ENCODE measurements around the gene APRT.
A peak's percentile ranks its signal among the peaks of the same experiment; 100 is the strongest.

The APRT gene

DNA sequence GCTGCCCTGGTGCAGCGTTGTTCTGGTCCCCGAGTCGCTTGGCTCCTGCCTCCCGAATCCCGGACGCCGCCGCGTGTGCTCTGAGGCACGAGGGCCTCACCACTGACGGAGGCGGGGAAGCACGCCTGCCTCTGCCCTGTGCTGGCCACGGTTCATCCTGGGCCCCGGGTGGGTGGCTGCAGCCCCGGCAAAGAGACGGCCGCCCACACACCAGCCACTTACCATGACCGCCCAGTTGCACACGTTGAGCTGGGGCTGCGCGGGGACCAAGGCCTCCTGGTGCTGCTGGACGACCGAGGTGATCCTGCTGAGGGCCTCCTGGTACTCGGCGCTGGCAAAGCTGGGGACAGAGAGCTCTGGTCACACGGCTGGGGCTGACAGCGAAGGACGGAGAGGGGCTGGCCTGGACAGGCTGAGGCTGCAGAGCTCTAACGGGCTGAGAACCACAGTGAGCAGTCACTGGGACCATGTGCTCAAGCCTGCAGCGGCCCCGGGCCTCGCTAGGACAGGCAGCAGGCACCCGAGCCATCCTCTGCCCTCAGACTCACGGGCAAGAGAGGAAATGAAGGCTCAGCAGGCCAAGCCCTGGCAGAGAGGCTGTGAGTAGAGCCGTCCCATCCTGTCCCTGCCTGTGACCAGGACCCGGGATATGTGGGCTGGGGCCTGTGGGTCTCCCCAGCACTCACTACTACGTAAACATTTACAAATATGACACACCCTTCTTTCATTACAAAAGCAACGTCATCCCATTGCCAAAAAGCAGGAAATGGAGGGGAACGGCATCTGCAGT lies 6.3 kb upstream of the APRT start:
- peaks cover 14 to 32% (median 25%) of the 10 kb centered on the region in 11 experiments; a peak in 21 of 22 replicates for H3K36me3 ChIP-seq

GRCh38 chr16:88816736-88817535 lies 5.2 kb upstream of the APRT start:
- Histone ChIP-seq H3K27me3 (no peaks in the 10 kb centered on the region), H3K27ac (peak overlapping the region in 1 of 11 experiments; percentile 18; a peak in 1 of 22 replicates), H3K9ac (peak overlapping the region in 1 of 11 experiments; percentile 11; a peak in 1 of 22 replicates), H3K9me3 (replicated peaks in 1 of 11) (peaks cover 0 to 7% (median 4%) of the 10 kb centered on the region in 11 experiments; a peak in 11 of 22 replicates), H3K4me2 (no peak overlapping the region), H4K20me1 (peaks cover 0 to 59% (median 20%) of the 10 kb centered on the region in 11 experiments; a peak in 13 of 22 replicates), H3K4me3 (no peak overlapping the region), H3K4me1 (peaks cover 13 to 44% (median 23%) of the 10 kb centered on the region in 10 experiments), H3K36me3 (peaks cover 4 to 21% (median 15%) of the 10 kb centered on the region in 11 experiments; a peak in 20 of 22 replicates)
- TF ChIP-seq Cebpa-rat (IDR thresholded peaks at IDR 0.05): no peak

More for the DNA sequence above, 6.3 kb upstream of the APRT start:
- no peak for TF ChIP-seq Cebpa-rat (IDR thresholded peaks at IDR 0.05)
- Histone ChIP-seq H3K27me3 (no peaks in the 10 kb centered on the region), H3K9me3 (replicated peaks in 1 of 11) (no peaks in the 10 kb centered on the region), H3K27ac (peak overlapping the region in 1 of 11 experiments; percentile 18; a peak in 2 of 22 replicates), H3K4me3 (no peak overlapping the region), H3K9ac (peak overlapping the region in 3 of 11 experiments; percentile 13 to 27 (median 26); a peak in 1 of 22 replicates), H3K4me1 (peaks cover 3 to 35% (median 13%) of the 10 kb centered on the region in 10 experiments; a peak in 18 of 20 replicates), H3K4me2 (no peak overlapping the region), H4K20me1 (peaks cover 0 to 67% (median 20%) of the 10 kb centered on the region in 11 experiments; a peak in 13 of 22 replicates)

GRCh38 chr16:88815901-88816589 lies 4.3 kb upstream of the APRT start:
- Histone ChIP-seq H3K4me1 (peaks cover 13 to 36% (median 21%) of the 10 kb centered on the region in 10 experiments), H3K27me3 (no peaks in the 10 kb centered on the region), H3K9me3 (replicated peaks in 1 of 11) (peaks cover 0 to 8% (median 5%) of the 10 kb centered on the region in 11 experiments; a peak in 11 of 22 replicates), H3K27ac (no peak overlapping the region), H3K36me3 (peaks cover 0 to 12% (median 6%) of the 10 kb centered on the region in 11 experiments; a peak in 15 of 22 replicates), H3K4me3 (no peak overlapping the region), H3K9ac (peak overlapping the region in 2 of 11 experiments; percentile 15 to 18; a peak in 1 of 22 replicates), H3K4me2 (peak overlapping the region in 2 of 11 experiments; percentile 5 to 32; a peak in 1 of 22 replicates), H4K20me1 (peaks cover 0 to 50% (median 15%) of the 10 kb centered on the region in 11 experiments; a peak in 15 of 22 replicates)
- no peak for TF ChIP-seq Cebpa-rat (IDR thresholded peaks at IDR 0.05)

DNA sequence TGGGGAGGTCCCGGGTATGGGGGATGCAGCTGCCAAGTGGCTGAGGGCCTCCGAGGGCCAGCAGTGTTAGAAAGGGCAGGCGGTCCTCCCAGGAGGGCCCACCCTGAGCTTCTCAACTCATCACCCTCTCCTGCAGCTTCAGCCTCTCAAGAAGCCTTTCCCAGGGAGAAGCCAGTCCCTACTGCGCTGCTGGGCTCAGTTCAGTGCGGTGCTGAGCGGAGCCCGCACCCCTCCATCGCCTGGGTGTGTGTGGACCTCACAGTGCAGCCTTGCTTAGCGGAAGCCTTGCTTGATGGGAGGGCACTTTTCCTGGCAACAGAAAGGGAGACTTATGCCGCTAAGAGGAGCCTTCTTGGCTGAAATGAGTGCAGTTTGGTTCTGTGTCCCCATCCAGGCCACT lies 3.5 kb upstream of the APRT start:
- Histone ChIP-seq H3K9ac (peak overlapping the region in 2 of 11 experiments; percentile 15 to 18; a peak in 3 of 22 replicates), H3K36me3 (peaks cover 0 to 5% (median 1%) of the 10 kb centered on the region in 11 experiments; a peak in 10 of 22 replicates)
- TF ChIP-seq Cebpa-rat (IDR thresholded peaks at IDR 0.05): no peak

DNA sequence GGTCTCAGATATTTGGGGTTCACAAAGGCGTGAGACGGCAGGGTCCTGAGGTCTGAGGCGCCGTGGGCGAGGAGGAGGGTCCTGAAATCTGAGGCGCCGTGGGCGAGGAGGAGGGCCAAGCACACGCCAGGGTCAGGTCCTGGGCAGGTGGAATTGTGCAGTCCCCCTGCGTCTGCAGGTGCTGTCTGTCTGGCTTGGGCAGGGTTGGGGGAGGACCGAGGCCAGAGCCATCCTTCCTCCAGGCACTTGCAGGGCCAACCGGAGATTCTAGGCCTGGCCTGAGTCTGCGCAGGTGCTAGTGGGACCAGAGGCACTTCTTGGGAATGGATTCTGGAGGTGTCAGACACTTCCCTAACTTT lies 2.4 kb upstream of the APRT start:
- H3K36me3 ChIP-seq: peaks cover 7 to 16% (median 12%) of the 10 kb centered on the region in 11 experiments; a peak in 21 of 22 replicates
- 0 out of 22 replicates have a peak overlapping the region, but pooled peaks of 1 of the 11 experiments have one; percentile 29 for H3K9ac ChIP-seq
- H3K9me3 ChIP-seq (replicated peaks in 1 of 11): peaks cover 0 to 8% (median 5%) of the 10 kb centered on the region in 11 experiments; a peak in 11 of 22 replicates
- no peak for TF ChIP-seq Cebpa-rat (IDR thresholded peaks at IDR 0.05)
- H3K4me3 ChIP-seq: no peak overlapping the region
- no peak overlapping the region; a peak in 1 of 22 replicates for H3K27ac ChIP-seq
- peaks cover 11 to 61% (median 32%) of the 10 kb centered on the region in 11 experiments; a peak in 21 of 22 replicates for H4K20me1 ChIP-seq
- H3K4me2 ChIP-seq: no peak overlapping the region
- peaks cover 31 to 49% (median 37%) of the 10 kb centered on the region in 10 experiments for H3K4me1 ChIP-seq
- no peaks in the 10 kb centered on the region for H3K27me3 ChIP-seq

More for the DNA sequence above, 3.5 kb upstream of the APRT start:
- H3K4me1 ChIP-seq: peaks cover 20 to 38% (median 26%) of the 10 kb centered on the region in 10 experiments
- H3K9me3 ChIP-seq (replicated peaks in 1 of 11): peaks cover 0 to 8% (median 5%) of the 10 kb centered on the region in 11 experiments; a peak in 11 of 22 replicates
- no peaks in the 10 kb centered on the region for H3K27me3 ChIP-seq
- H3K27ac ChIP-seq: 0 out of 22 replicates have a peak overlapping the region, but pooled peaks of 1 of the 11 experiments have one; percentile 21
- no peak overlapping the region for H3K4me3 ChIP-seq
- no peak overlapping the region for H3K4me2 ChIP-seq
- H4K20me1 ChIP-seq: peaks cover under 1 to 50% (median 21%) of the 10 kb centered on the region in 11 experiments; a peak in 21 of 22 replicates

GRCh38 chr16:88813269-88814143 lies 1.8 kb upstream of the APRT start:
- no peak for TF ChIP-seq Cebpa-rat (IDR thresholded peaks at IDR 0.05)
- Histone ChIP-seq H3K27me3 (no peaks in the 10 kb centered on the region), H3K4me1 (peaks cover 34 to 54% (median 41%) of the 10 kb centered on the region in 10 experiments), H3K4me3 (no peak overlapping the region), H3K4me2 (peak overlapping the region; percentile 75 to 99 (median 97); a peak in 15 of 22 replicates), H4K20me1 (peaks cover 14 to 64% (median 38%) of the 10 kb centered on the region in 11 experiments; a peak in 21 of 22 replicates), H3K9me3 (replicated peaks in 1 of 11) (peaks cover 0 to 8% (median 5%) of the 10 kb centered on the region in 11 experiments; a peak in 11 of 22 replicates), H3K9ac (peak overlapping the region in 4 of 11 experiments; percentile 29 to 97 (median 90); a peak in 4 of 22 replicates), H3K27ac (peak overlapping the region in 9 of 11 experiments; percentile 89 to 99 (median 95); a peak in 12 of 22 replicates), H3K36me3 (peaks cover 10 to 22% (median 18%) of the 10 kb centered on the region in 11 experiments; a peak in 21 of 22 replicates)
